Measurements from ENCODE around the gene PARD6B.
A peak's percentile ranks its signal among the peaks of the same experiment; 100 is the strongest.
"Not testable (repeated sequence)": the region's sequence is repeated elsewhere in the genome, so short reads cannot be mapped to it uniquely, and the experiment has no call there.

Gene PARD6B

GRCh38 chr20:50776122-50776817, 44.9 kb downstream of the PARD6B start:
- no peak for DNase-seq (ENCODE audit: low read depth)

- DNase-seq (ENCODE audit: low read depth): no peak
These were observed 46.0 kb downstream of the PARD6B start for GRCh38 chr20:50777373-50777772.

DNA sequence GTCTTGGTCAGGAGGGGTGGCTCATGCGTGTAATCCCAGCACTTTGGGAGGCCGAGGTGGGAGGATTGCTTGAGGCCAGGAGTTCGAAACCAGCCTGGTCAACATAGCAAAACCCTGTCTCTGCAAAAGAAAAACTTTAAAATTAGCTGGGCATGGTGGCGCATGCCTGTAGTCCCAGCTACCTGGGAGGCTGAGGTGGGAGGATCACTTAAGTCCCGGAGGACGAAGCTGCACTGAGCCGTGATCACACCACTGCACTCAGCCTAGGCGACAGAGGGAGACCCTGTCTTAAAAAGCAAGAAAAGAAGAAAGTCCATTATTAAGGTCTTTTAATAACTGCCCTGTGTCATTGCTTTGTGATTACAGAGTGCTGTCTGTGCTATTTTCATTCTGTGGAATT, 47.6 kb downstream of the PARD6B start:
- DNase-seq (ENCODE audit: low read depth): not testable (repeated sequence)

- no peak for DNase-seq (ENCODE audit: low read depth)
These were observed 52.0 kb downstream of the PARD6B start for GRCh38 chr20:50783390-50783789.

GRCh38 chr20:50783903-50784302, 52.5 kb downstream of the PARD6B start:
- DNase-seq (ENCODE audit: low read depth): no peak

DNA sequence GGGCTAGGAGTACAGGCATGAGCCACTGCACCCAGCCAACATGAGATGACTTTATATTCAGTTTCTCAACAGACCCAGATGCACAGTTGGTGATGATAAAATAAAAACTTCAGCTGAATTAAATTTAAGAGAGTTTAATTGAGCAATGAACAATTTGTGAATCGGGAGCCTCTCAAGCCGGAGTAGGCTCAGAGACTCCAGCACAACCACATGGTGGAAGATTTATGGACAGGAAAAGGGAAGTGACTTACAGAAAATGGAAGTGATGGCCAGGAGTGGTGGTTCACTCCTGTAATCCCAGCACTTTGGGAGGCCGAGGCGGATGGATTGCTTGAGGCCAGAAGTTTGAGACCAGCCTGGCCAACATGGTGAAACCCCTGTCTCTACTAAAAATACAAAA, 53.1 kb downstream of the PARD6B start:
- DNase-seq (ENCODE audit: low read depth): no peak

DNA sequence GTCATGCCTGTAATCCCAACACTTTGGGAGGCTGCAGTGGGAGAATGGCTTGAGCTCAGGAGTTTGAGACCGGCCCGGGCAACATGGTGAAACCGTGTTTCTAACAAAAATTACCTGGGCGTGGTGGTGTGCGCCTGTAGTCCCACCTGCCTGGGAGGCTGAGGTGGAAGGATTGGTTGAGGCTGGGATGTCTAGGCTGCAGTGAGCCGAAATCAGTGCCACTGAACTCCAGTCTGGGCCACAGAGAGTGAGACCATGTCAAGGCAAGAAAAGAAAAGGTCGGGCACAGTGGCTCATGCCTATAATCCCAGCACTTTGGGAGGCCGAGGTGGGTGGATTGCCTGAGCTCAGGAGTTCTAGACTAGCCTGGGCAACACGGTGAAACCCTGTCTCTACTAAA, 55.3 kb downstream of the PARD6B start:
- no peak for DNase-seq (ENCODE audit: low read depth)

- DNase-seq (ENCODE audit: low read depth): no peak
These were observed 55.8 kb downstream of the PARD6B start for GRCh38 chr20:50787181-50787580.

- DNase-seq (ENCODE audit: low read depth): no peak
These were observed 56.9 kb downstream of the PARD6B start for GRCh38 chr20:50788045-50788991.

DNA sequence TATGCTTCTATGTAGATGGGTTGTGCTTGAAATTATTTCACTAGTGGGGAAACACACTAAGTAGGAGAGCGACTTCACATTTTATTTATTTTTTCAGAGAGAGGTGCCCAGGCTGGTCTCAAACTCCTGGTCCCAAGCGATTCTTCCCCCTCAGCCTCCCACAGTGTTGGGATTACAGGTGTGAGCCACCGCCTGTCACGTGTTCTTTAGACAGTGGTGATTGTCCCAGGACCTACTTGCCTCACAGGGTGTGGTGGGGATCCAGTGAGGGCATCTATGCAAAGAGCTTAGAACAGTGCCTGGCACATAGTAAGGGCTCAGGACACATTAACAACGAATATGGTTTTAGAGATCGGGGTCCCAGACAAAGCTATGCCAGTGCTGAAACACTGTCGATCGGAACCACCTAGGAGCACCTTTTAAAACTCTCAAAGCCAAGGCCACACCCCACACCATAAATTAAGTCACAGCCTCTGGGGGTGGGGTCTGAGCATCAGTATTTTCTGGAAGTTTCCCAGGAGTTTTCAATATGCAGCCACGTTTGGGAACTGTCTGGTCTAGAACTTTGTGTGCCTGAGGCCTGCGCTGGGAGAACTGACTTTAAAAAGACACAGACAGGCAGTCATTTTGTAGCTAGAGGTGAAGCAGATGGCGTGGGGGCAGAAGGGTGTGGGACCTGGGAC, 58.7 kb downstream of the PARD6B start:
- DNase-seq (ENCODE audit: low read depth): no peak

- DNase-seq (ENCODE audit: low read depth): peak; percentile 62
These were observed 59.4 kb downstream of the PARD6B start for GRCh38 chr20:50790651-50791277.

DNA sequence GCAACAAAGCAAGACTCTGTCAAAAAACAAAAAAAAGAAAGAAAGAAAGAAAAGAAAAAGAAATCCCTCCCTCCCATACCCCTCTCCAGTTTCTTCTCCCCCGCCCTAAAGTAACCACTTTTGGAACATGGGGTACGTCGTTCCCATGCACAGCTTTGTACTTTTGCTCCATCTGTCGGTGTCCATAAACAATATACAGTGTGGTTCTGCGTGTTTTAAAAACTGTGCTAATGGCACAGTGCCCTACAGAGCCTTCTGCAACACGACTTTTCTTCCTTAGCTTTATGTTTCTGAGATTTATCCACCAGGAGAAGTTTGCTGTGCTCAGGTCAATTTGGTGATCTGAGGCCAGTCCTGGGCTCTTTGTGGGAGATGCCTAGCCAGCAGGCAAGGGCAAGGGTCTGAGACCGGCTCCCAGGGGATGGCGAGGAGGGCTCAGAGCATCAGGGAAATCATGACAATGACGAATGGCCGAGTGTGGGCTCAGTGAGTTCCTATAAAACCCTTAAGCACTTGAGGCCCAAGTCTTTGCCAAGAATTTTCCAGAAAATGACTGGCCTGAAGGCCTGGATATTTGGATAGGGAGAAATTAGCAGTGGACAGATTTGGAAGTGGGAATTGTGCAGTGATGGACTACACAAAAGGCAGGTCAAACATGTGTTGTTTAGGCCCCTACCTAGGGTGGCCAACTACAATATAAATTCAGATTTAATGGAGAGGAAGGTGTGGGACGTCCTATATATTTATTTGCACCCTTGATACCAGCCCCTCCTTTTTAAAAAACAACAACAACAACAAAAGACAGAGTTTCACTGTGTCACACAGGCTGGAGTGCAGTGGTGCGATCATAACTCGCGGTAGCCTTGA, 61.6 kb downstream of the PARD6B start:
- DNase-seq (ENCODE audit: low read depth): no peak

DNA sequence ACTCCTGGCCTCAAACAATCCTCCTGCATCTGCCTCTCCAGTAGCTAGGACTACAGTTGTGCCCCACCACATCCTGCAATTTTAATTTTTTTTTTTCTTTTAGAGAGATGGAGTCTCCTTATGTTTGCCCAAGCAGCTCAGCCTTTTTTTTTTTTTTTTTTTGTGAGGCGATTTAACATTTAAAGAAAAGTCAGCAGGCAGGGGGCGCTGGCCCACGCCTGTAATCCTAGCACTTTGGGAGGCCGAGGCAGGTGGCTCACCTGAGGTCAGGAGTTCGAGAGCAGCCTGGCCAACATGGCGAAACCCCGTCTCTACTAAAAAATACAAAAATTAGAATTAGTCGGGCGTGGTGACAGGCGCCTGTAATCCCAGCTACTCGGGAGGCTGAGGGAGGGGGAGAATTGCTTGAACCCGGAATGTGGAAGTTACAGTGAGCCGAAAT, 62.2 kb downstream of the PARD6B start:
- not testable (repeated sequence) for DNase-seq (ENCODE audit: low read depth)

DNA sequence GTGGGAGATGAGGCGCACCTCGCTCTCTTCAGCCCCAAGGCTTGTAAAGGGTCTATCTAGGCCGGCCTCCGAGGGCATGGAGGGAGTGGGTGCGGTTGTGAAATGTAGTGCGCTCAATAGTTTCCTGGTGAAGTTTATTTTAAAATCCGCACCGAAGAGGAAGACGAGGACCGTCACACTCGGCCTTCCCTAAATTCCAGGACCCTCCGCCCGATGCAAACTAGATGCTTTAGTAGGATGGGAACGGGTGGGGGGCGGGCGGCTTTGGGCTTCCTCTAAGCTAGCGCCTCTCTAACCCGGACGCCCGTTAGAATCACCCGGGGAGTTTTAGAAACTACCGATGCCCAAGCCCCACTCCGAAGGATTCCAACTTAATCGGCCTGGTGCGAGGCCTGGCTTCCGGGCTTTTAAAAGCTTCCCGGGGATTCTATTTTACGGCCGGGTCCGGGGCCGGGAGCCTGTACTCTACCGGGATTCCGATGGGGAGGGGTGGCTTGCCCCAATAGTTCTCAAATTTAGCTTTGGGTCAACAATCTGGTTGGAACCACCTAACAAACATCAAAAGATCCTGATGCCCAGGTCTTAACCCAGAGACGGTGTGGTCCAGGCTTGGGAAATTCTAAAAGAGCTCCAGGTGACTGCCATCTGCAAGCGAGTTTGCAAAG, 62.9 kb downstream of the PARD6B start:
- no peak for DNase-seq (ENCODE audit: low read depth)

- no peak for DNase-seq (ENCODE audit: low read depth)
These were observed 63.7 kb downstream of the PARD6B start, which contains the start of gene BCAS4 for GRCh38 chr20:50794846-50795634. TSS of gene BCAS4 (plus strand) at chr20:50795061. CDS start at chr20:50795084, 23 bp downstream.

DNA sequence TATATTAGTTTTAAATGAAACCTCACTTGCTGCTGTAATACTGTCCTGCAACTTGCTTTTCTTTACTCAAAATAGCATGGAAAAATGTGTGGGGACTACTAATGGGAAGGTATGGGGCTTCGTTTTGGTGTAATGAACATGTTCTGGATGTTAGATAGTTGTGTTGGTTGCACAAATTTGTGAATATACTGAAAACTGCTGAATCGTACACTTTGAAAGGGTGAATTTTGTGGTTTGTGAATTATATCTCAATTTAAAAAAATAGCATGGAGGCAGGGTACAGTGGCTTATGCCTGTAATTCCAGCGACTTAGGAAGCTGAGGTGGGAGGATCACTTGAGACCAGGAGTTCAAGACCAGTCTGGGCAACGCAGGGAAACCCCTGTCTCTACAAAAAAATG, 65.8 kb downstream of the PARD6B start:
- no peak for DNase-seq (ENCODE audit: low read depth)

GRCh38 chr20:50798650-50799049, 67.3 kb downstream of the PARD6B start:
- DNase-seq (ENCODE audit: low read depth): no peak

DNA sequence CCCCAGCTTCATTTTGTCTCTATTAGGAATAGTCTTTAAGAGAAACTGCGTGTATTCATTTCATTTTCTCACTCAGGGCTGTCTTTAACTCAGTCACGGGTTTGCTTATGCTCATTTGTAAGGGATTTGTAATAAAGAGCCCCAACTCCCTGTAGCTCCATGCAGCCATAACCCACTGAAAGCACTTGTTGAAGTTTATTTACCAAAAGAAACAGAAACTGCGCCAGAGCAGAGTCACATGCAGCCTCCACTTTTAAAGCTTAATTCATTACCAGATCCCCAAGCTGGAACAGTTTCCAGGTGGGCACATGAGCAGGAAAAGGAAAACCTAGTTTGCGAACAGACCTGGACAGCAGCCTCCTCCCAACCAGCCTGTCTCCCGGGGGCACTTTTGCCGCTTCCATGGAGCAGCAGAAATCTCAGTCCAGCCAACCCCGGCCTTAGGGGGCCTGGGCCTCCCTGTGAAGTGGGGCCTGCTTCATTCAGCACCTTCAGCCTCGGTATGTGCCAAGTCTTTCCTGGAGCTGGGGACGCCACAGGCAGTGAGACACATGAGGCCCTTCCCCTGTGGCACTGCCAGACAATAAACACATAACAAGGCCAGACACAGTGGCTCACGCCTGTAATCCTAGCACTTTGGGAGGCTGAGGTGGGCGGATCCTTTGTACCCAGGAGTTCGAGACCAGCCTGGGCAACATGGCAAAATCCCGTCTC, 68.0 kb downstream of the PARD6B start:
- DNase-seq (ENCODE audit: low read depth): no peak
